HTR-8/SVneo (cell line): Measurements from ENCODE around the gene RIPOR2.
A peak's percentile ranks its signal among the peaks of the same experiment; 100 is the strongest.

Experiments used
- DNase-seq: peaks from one replicate; pipeline ENCODE4 v3.0.0; 2011; ENCODE audit warnings: low spot score, mixed read lengths; ENCODE audit not compliant: insufficient read length
- FAIRE-seq: peaks from 2 replicates; lab custom pipeline; 2011; peaks lifted over from hg19 to GRCh38; lab: Jason Lieb, UNC

RIPOR2 gene

GRCh38 chr6:24855395-24856245 lies 80.1 kb downstream of the RIPOR2 start:
- FAIRE-seq: peak; percentile 26
- DNase-seq: peak; percentile 67

DNA sequence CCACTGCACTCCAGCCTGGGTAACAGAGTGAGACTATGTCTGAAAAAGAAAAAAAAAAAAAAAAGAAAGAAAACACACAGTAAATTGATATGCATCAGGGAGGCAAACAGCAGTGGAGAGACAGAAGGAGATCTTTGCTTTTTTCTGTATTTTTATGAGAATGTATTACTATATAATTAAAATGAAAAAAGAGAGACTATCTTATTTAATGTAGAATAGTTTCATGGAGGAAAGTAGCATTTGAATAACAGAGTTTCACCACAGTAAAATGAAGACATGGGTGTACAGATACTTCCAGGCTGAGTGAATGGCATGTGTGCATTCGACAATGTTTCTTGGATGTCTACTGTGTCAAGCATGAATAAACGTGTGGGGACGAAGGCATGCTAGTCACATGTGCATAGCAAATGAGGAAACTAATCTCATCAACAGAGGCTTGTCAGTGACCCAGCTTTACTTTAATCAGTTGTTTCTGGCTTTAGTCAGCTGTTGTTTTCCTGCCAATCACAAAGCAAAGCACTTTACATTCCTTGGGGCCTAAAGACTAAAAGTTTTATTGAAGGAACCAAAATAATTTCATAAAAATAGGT lies 81.6 kb downstream of the RIPOR2 start:
- no peak for FAIRE-seq
- DNase-seq: no peak

DNA sequence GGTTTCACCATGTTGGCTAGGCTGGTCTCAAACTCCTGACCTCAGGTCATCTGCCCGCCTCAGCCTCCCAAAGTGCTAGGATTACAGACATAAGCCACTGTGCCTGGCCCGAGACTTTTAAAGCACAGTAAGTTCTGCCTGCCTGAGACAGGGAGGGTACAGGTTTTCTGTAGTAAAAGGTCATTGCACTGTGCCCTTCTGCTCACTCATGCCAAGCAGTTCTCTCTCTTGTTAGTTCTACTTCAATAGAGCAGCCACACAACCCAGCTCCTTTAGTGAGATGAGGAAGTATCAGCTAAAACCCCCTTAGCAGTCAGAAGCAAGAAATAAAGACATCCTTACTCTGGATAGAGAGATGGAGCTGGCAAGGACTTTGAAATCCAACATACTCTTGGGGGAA lies 84.7 kb downstream of the RIPOR2 start:
- FAIRE-seq (no peak), DNase-seq (no peak)

GRCh38 chr6:24849713-24850112 lies 86.0 kb downstream of the RIPOR2 start:
- no peak for FAIRE-seq
- no peak for DNase-seq

DNA sequence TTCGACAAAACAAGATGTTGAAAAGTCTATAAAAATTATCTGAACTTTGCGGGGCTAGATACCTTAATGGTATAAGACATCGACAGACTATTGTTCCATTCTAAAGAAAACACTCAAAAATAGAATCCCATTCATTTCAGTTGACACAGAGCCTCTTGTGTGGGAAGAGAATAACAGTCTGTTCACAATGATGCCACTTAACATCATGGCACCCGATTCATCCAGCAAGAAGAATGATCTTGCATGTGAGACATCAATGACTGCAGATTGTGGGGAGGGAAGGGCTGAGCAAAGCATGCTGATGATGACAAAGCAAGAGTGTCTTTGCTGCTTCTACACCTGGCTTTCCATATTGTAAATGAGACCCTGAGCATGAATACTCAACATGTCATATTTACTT lies 87.3 kb downstream of the RIPOR2 start:
- DNase-seq: no peak
- FAIRE-seq: no peak

DNA sequence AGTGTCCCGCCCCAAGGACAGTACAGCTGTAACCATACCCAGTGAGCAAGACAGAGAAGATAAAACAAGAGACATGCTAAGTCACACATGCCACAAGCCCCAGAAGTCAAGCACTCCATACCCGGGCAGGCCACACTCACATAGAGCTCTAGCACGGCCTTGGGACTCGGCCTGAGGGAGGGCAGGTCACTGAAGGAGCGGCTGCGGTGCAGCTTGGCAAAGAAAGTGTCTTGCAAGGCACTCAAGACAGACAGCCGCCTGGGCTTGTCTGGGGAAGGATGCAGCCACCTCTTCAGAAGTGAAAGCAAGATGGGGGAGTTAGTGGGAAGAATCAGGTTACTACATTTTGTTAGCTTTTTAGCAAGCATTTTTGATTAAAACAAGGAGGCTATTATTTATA lies 88.4 kb downstream of the RIPOR2 start:
- DNase-seq (no peak), FAIRE-seq (no peak)

DNA sequence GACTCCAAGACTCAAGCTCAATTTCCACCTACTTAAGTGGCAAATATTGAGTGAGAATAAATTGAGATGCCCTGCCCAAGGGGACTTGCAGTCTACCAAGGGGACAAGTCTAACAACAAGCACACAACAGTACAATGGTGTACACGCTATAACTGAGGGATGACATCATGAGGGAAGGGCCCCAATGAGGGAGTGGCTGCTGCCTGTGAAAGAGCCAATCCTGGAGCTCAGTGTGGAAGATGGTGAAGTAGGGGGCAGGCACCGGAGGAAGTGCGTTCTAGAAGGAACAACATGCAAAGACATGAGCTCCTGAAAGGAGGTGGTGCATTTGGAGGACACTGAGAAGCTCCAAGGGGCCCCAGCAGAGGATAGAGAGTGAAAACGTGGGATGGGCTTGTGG lies 90.2 kb downstream of the RIPOR2 start:
- no peak for DNase-seq
- FAIRE-seq: no peak

DNA sequence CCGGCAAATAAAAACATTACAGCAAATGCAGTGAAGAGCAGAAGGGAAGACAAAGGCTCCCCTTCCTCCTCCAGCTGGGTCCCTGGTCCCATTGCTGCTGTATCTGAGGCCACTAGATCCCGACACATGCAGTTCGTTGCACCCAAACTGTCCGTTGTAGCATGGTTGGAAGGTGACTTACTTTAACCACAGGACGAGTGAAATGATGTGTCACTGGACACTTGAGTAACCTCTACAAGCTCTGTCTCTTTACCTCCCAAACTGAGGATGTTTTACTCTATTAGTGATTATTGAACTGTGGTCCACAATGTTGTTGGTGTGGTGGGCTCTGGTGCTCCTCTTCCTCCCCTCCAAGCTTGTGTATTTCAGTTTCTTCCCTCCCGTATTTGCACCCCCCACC lies 90.9 kb downstream of the RIPOR2 start:
- no peak for FAIRE-seq
- DNase-seq: no peak

- FAIRE-seq (no peak), DNase-seq (no peak)
Measured at GRCh38 chr6:24844061-24844460, 91.7 kb downstream of the RIPOR2 start.

DNA sequence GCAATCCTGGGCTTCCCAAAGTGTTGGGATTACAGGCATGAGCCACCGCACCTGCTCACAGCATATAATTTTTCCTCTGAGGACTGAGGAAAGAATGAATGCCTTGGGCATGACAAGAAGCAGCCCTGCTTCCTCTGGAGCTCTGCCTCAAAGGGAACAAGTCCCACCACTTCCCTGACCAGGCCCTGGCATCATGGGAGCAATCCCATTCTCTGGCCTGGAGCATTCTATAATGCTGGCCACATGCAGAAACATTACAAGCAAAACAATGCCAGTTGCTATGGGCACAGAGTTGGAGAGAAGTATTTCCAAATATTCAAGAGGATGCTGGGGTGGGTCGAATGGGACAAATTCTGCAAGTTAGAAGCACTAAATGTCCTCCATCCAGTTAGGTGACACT lies 95.6 kb downstream of the RIPOR2 start:
- FAIRE-seq (no peak), DNase-seq (no peak)

DNA sequence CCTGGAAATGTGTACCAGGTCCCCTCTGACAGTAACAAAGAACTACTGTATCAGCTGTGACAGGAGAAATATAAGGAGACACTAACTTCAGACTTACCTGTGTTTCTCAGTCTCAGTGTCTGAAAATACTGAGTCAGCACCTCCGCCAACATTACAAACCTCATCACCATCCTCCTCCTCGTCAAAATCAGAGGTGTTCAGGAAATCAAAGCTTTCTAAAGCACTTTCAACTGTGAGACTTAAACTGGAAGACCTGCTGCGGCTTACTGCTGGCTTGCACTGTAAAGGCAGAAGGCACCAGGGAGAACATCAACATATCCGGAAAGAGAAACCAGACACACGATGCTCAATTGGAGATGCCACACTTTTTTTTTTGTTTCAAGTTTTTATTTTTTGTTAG lies 96.8 kb downstream of the RIPOR2 start:
- DNase-seq: no peak
- no peak for FAIRE-seq

DNA sequence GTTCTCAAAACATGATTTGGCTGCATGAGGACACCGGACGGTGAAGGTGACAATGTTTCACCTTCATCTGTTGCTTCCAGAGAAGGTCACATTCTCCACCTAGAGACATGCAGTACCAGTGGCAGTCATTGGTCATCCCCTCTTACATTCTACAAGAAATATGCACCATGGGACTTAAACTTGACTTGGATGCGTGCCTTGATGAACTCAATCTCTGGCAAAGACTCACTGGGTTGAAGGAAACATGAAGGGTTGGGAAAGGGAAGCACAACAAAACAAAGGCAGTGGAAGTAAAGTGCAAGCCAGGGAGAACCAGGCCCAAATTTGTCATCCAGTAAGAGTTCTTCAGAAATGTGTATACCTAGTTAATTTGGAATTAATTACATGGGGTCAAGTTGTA lies 97.7 kb downstream of the RIPOR2 start:
- DNase-seq: no peak
- FAIRE-seq: no peak

GRCh38 chr6:24836109-24836508 lies 99.7 kb downstream of the RIPOR2 start:
- DNase-seq: no peak
- no peak for FAIRE-seq

- no peak for FAIRE-seq
Measured at GRCh38 chr6:24833711-24834386, 101.9 kb downstream of the RIPOR2 start.

DNA sequence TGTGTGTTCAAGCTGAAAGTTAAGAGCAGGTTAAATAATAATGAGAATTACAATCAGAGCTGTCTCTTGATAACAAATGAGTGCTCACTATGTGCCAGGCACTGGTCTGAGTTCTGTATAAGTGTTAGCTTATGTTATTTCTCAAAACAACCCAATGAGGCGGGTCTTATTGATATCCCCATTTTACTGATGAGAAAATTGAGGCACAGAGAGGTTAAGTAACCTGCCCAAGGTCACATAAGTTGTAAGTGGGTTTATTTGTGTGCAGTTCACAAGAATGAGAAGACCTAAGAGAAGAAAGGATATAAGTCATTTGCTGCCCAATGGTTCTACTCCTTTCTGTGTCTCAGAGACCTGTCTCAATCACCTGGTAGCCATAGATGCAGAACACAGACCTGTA lies 103.0 kb downstream of the RIPOR2 start:
- FAIRE-seq: no peak
- DNase-seq: no peak

More at GRCh38 chr6:24833711-24834386, 101.9 kb downstream of the RIPOR2 start:
- DNase-seq: no peak

GRCh38 chr6:24831771-24832716 lies 103.7 kb downstream of the RIPOR2 start:
- DNase-seq (no peak), FAIRE-seq (no peak)

- no peak for FAIRE-seq
- DNase-seq: no peak
Measured at GRCh38 chr6:24829657-24830056, 106.1 kb downstream of the RIPOR2 start.

DNA sequence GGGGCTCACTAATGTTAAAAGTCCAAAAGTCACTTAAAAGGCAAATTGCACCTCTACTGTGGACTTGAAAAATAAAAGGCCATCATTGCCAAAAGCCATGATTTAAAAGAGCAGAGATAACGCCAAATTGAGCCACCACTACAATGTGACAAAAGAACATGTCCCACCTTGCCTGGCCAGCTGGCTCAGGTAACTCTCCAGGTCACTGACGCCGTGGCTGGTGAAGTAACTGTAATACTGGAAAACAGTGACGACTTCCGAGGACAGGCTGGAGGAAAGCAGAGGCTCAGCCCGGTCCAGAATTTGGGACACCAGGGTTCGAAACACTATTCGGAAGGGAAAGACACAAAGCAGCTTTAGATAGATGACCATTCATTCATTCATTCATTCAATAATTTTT lies 107.8 kb downstream of the RIPOR2 start:
- no peak for DNase-seq
- FAIRE-seq: no peak

DNA sequence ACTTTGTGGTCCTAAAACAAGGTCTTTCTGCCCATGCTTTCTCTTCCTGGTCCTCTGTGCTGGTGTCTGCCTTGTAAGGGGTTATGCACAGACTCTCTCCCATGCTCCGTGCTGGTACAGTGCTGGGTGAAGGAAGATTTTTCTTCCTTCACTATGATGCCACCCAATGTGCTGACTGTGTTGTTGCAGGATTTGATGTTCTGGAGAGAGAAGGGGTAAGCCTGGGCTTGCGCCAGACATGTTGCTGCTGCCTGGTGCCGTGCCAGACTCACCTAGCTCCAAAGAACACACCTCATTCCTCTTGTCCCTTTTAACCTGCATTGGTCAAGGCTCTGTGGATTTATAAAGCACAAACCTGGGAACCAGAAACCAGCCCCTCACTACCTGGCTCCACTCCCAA lies 108.6 kb downstream of the RIPOR2 start:
- FAIRE-seq (no peak), DNase-seq (peak; percentile 27)

DNA sequence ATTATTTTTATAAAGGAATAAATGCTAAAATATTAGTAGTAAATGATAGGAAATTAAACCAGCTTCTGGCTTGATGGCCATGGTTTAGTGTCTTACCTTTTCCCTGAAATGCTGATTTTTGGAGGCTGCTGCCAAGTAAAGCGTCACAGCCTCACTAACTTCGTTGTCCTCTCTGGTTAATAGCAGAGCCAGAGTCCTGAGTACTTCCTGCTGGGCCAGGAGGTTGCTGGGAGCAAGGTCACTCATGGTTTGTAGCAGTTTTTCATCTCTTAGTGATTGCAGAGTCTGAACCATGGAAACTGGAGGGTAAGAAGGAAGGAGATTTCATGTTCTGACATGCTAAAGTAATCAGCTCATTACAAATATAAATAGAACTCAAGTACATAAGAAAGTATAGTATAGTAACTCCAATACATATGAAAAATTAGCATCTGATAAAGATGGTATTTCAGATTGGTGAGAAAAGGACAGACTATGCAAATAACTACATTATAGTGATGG lies 110.6 kb downstream of the RIPOR2 start:
- no peak for FAIRE-seq
- no peak for DNase-seq
